ENCODE measurements around the gene URB2.
A peak's percentile ranks its signal among the peaks of the same experiment; 100 is the strongest.

Gene URB2

GRCh38 chr1:229596925-229597699, 28.9 kb upstream of the URB2 start:
- TF ChIP-seq, protein P1, sequence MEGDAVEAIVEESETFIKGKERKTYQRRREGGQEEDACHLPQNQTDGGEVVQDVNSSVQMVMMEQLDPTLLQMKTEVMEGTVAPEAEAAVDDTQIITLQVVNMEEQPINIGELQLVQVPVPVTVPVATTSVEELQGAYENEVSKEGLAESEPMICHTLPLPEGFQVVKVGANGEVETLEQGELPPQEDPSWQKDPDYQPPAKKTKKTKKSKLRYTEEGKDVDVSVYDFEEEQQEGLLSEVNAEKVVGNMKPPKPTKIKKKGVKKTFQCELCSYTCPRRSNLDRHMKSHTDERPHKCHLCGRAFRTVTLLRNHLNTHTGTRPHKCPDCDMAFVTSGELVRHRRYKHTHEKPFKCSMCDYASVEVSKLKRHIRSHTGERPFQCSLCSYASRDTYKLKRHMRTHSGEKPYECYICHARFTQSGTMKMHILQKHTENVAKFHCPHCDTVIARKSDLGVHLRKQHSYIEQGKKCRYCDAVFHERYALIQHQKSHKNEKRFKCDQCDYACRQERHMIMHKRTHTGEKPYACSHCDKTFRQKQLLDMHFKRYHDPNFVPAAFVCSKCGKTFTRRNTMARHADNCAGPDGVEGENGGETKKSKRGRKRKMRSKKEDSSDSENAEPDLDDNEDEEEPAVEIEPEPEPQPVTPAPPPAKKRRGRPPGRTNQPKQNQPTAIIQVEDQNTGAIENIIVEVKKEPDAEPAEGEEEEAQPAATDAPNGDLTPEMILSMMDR (IDR thresholded peaks at IDR 0.05) = no peak
- Mint-ChIP-seq H3K4me3 (no peak overlapping the region), H3K9me3 (no peaks in the 10 kb centered on the region), H3K27ac (no peak overlapping the region), H3K4me1 (peaks cover 6% of the 10 kb centered on the region), H3K36me3 (ENCODE audit: low read depth) (peaks cover 41% of the 10 kb centered on the region), H3K27me3 (ENCODE audit: low read depth, poor library complexity) (peaks cover 4% of the 10 kb centered on the region)
- DNase-seq = no peak

DNA sequence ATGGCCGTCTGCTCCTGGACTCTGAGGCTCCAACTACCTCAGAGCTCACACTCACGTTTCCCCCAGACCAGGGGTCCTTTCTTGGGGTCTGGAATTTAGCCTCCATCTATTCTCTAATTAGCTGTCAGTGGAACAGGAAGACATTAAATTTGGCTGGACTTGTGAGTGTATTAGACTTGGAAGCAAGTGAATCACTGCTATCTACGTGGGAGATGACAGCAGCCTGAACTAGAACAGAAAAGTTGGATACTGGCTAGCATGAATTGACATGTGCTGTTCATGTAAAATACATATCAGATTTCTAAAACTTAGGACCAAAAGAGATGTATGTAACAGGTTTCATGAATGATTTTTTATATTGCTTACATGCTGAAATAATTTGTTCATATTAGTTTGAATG, 28.2 kb upstream of the URB2 start:
- peaks cover 4% of the 10 kb centered on the region for H3K27me3 Mint-ChIP-seq (ENCODE audit: low read depth, poor library complexity)
- no peak overlapping the region for H3K27ac Mint-ChIP-seq
- DNase-seq = no peak
- H3K9me3 Mint-ChIP-seq = no peaks in the 10 kb centered on the region
- TF ChIP-seq, protein P1 (IDR thresholded peaks at IDR 0.05) = no peak
- H3K36me3 Mint-ChIP-seq (ENCODE audit: low read depth) = peaks cover 49% of the 10 kb centered on the region
- H3K4me3 Mint-ChIP-seq = no peak overlapping the region
- H3K4me1 Mint-ChIP-seq = peaks cover 6% of the 10 kb centered on the region

DNA sequence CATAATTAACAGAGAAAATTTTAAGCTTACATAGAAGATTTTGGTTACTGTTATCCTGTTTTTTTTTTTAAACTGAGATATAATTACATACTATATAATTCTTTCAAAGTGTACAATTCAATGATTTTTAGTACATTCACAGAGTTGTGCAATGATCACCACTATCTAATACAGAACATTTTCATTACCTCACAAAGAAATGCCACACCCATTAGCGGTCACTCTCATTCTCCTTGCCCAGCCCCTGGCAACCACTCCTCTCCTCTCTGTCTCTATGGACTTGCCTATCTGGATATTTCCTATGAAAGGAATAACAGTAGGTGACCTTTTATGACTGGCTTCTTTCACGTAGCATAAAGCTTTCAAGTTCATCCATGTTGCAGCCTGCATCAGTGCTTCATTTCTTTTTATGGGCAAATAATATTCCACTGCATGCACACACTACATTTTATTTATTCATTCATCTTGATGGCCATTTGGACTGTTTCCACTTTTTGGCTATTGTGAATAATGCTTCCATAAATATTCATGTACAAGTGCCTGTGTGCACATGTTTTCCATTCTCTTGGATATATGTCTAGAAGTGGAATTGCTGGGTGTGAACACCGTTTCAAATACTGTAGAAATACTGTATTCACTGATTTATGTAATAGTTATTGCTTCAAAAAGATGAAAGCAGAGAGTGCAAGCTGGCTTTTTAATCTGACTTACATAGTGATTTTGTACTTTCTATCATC, 26.7 kb upstream of the URB2 start:
- TF ChIP-seq, protein P1 (IDR thresholded peaks at IDR 0.05) = no peak
- H3K36me3 Mint-ChIP-seq (ENCODE audit: low read depth) = peaks cover 43% of the 10 kb centered on the region
- no peak for DNase-seq

GRCh38 chr1:229600229-229600628, 25.8 kb upstream of the URB2 start:
- DNase-seq = no peak
- Mint-ChIP-seq H3K4me3 (no peak overlapping the region), H3K4me1 (peaks cover 6% of the 10 kb centered on the region), H3K27ac (peak overlapping the region; percentile 9), H3K9me3 (no peaks in the 10 kb centered on the region), H3K27me3 (ENCODE audit: low read depth, poor library complexity) (no peaks in the 10 kb centered on the region), H3K36me3 (ENCODE audit: low read depth) (peaks cover 48% of the 10 kb centered on the region)
- TF ChIP-seq, protein P1 (IDR thresholded peaks at IDR 0.05) = no peak

More for the DNA sequence above, 26.7 kb upstream of the URB2 start:
- H3K27me3 Mint-ChIP-seq (ENCODE audit: low read depth, poor library complexity) = no peaks in the 10 kb centered on the region
- no peak overlapping the region for H3K27ac Mint-ChIP-seq
- H3K9me3 Mint-ChIP-seq = no peaks in the 10 kb centered on the region
- H3K4me3 Mint-ChIP-seq = no peak overlapping the region
- H3K4me1 Mint-ChIP-seq = peaks cover 6% of the 10 kb centered on the region

DNA sequence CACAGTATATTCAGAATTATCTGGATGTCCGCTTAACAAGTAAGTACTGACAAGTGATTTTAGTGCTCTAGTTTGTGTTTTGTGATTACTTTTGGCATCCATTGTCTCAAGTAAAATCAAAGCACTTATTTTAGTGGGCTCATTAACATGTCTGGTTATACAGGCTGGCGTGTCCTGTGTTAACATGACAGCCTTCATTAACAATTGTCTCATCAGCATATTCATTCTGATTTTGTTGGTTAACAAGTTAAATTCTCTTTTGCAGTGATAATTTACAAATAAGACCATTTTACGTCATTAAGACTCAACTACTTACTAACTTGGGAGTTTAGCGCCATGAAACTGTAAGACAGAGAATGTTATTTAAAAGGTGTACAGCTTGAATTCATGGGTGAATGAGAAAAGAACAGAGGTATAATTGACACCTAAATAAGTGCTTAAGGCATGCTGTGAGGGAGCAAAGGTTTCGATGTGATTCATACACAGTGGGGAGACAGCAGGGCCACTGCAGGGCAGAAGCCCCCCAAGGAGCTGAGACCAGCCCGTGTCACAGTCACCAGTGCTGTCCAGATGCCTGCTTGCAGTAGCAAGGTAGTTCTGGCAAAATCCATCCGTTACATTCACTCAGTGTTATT, 22.6 kb upstream of the URB2 start:
- no peaks in the 10 kb centered on the region for H3K9me3 Mint-ChIP-seq
- H3K36me3 Mint-ChIP-seq (ENCODE audit: low read depth) = peaks cover 62% of the 10 kb centered on the region
- H3K4me3 Mint-ChIP-seq = no peak overlapping the region
- DNase-seq = no peak
- H3K27ac Mint-ChIP-seq = no peak overlapping the region
- peaks cover 6% of the 10 kb centered on the region for H3K4me1 Mint-ChIP-seq
- TF ChIP-seq, protein P1 (IDR thresholded peaks at IDR 0.05) = no peak
- H3K27me3 Mint-ChIP-seq (ENCODE audit: low read depth, poor library complexity) = no peaks in the 10 kb centered on the region

Data from nephron progenitor cell (in vitro differentiated cells).